Parathyroid adenoma (tissue), 2 donors: ENCODE measurements around the gene CPLX3.
A peak's percentile ranks its signal among the peaks of the same experiment; 100 is the strongest.

ENCODE experiments used
- H2AFZ ChIP-seq: fragments of 300-600 bp; sonication (generic); one replicate; pipeline ENCODE4 v1.7.0; 2017; ENCODE audit warnings: antibody characterized with exemption, mild to moderate bottlenecking
- H3K27ac ChIP-seq: fragments of 300-600 bp; sonication (generic); one replicate; pipeline ENCODE4 v1.7.0; 2017
- H3K27me3 ChIP-seq: fragments of 300-600 bp; sonication (generic); one replicate; pipeline ENCODE4 v1.7.0; 2017; ENCODE audit warnings: low read length; ENCODE audit not compliant: control insufficient read depth, insufficient read depth
- H3K36me3 ChIP-seq: fragments of 300-600 bp; sonication (generic); one replicate; pipeline ENCODE4 v1.7.0; 2017; ENCODE audit warnings: low read length; ENCODE audit not compliant: control insufficient read depth, insufficient read depth
- H3K4me1 ChIP-seq: fragments of 300-600 bp; sonication (generic); one replicate; pipeline ENCODE4 v1.7.0; 2017; ENCODE audit warnings: control low read depth
- H3K4me2 ChIP-seq: fragments of 300-600 bp; sonication (generic); one replicate; pipeline ENCODE4 v1.7.0; 2017; ENCODE audit warnings: low read length
- H3K4me3 ChIP-seq: fragments of 300-600 bp; sonication (generic); one replicate; pipeline ENCODE4 v1.7.0; 2017; ENCODE audit warnings: low read depth, low read length
- H3K79me2 ChIP-seq: fragments of 300-600 bp; sonication (generic); one replicate; pipeline ENCODE4 v1.7.0; 2017; ENCODE audit warnings: control low read depth
- H3K9ac ChIP-seq: fragments of 300-600 bp; sonication (generic); one replicate; pipeline ENCODE4 v1.7.0; 2017; ENCODE audit warnings: mild to moderate bottlenecking
- H3K9me3 ChIP-seq: fragments of 300-600 bp; sonication (generic); one replicate; pipeline ENCODE4 v1.7.0; 2017; ENCODE audit warnings: low read length; ENCODE audit not compliant: control insufficient read depth
- TF ChIP-seq, protein P1 (sequence below): fragments of 300-600 bp; sonication (generic); IDR thresholded peaks from one replicate; pipeline ENCODE4 v1.7.0; 2017; ENCODE audit warnings: antibody characterized with exemption, mild to moderate bottlenecking
- donor health status: primary hyperparathyroidism.

The CPLX3 gene

DNA sequence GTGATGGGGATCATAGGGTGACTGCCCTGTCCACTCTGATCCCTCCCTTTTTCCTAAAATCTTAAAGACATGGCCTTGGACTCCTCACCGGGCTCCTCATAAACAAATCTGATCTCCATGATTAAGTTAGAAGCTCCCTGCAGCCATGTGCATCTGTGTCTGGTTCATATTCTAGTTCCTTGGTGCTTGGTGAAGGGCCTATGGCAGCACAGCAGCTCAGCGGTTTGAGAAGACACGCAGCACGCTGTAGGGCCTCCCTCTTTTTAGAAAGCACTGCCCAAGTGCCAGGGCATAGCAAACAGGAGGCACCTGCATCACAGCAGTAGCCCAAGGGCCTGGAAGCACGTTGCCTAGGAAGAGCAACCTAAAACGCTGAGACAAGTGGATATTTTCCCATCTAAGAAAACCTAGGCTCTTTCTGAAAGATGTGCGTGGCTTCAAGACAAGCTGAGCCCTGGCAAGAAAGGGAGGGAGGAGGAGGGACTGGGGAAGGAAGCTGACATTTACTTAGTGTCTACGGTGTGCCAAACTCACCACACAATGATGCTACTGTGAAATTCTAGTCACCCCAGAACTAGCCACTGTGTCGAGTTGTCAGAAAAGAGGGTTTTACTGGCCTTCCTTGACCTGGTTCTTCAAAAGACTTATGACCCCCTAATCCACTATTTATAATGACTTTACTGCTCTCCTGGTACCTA is 31.4 kb downstream of the CPLX3 start:
- TF ChIP-seq, protein P1, sequence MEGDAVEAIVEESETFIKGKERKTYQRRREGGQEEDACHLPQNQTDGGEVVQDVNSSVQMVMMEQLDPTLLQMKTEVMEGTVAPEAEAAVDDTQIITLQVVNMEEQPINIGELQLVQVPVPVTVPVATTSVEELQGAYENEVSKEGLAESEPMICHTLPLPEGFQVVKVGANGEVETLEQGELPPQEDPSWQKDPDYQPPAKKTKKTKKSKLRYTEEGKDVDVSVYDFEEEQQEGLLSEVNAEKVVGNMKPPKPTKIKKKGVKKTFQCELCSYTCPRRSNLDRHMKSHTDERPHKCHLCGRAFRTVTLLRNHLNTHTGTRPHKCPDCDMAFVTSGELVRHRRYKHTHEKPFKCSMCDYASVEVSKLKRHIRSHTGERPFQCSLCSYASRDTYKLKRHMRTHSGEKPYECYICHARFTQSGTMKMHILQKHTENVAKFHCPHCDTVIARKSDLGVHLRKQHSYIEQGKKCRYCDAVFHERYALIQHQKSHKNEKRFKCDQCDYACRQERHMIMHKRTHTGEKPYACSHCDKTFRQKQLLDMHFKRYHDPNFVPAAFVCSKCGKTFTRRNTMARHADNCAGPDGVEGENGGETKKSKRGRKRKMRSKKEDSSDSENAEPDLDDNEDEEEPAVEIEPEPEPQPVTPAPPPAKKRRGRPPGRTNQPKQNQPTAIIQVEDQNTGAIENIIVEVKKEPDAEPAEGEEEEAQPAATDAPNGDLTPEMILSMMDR = no peak
- Histone ChIP-seq H3K36me3 (no peaks in the 10 kb centered on the region), H3K9ac (no peak overlapping the region), H3K9me3 (no peaks in the 10 kb centered on the region), H2AFZ (no peak overlapping the region), H3K4me1 (peaks cover 21% of the 10 kb centered on the region), H3K27ac (peak overlapping the region; percentile 84), H3K79me2 (peaks cover 3% of the 10 kb centered on the region), H3K4me3 (no peak overlapping the region), H3K4me2 (peak overlapping the region; percentile 23), H3K27me3 (no peaks in the 10 kb centered on the region)

- Histone ChIP-seq H2AFZ (no peak overlapping the region), H3K79me2 (peaks cover 3% of the 10 kb centered on the region), H3K4me1 (peaks cover 21% of the 10 kb centered on the region), H3K4me3 (no peak overlapping the region), H3K9me3 (no peaks in the 10 kb centered on the region), H3K9ac (no peak overlapping the region), H3K36me3 (no peaks in the 10 kb centered on the region), H3K4me2 (peak overlapping the region; percentile 23), H3K27me3 (no peaks in the 10 kb centered on the region), H3K27ac (peak overlapping the region; percentile 84)
- TF ChIP-seq, protein P1 = no peak
These were observed 31.9 kb downstream of the CPLX3 start for GRCh38 chr15:74858369-74858740.

- H3K27ac ChIP-seq = no peak overlapping the region
- TF ChIP-seq, protein P1 = no peak
These were observed 37.0 kb downstream of the CPLX3 start for GRCh38 chr15:74863239-74864056.

DNA sequence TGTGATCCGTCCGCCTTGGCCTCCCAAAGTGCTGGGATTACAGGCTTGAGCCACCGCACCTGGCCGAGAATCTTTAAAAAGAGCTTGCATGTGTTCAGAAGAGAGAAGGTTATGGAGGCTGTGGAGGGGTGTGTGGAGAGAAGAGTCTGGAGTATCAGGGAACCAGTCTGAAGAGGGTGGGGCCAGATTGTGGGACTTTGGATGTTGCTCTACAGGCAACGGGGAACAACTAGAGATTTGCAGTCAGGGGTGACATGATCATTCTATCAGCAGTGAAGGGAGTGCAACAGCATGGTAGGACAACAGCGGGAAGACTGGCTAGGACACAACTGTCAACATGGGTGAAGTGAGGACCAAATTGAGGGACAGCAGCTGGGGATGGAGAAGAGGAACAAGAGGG is 37.9 kb downstream of the CPLX3 start:
- Histone ChIP-seq H3K4me3 (no peak overlapping the region), H3K4me1 (peaks cover 7% of the 10 kb centered on the region), H2AFZ (no peak overlapping the region), H3K79me2 (peaks cover 34% of the 10 kb centered on the region), H3K27ac (no peak overlapping the region), H3K4me2 (no peak overlapping the region), H3K9ac (no peak overlapping the region), H3K27me3 (no peaks in the 10 kb centered on the region), H3K9me3 (no peaks in the 10 kb centered on the region), H3K36me3 (no peaks in the 10 kb centered on the region)
- TF ChIP-seq, protein P1 = no peak

More at GRCh38 chr15:74863239-74864056, 37.0 kb downstream of the CPLX3 start:
- Histone ChIP-seq H3K4me2 (no peak overlapping the region), H3K4me3 (no peak overlapping the region), H3K27me3 (no peaks in the 10 kb centered on the region), H3K9me3 (no peaks in the 10 kb centered on the region), H3K79me2 (peaks cover 33% of the 10 kb centered on the region), H3K9ac (no peak overlapping the region), H3K4me1 (peaks cover 7% of the 10 kb centered on the region), H3K36me3 (no peaks in the 10 kb centered on the region), H2AFZ (no peak overlapping the region)
